Left lung (tissue), 10 donors: ENCODE results near the gene WDR7. TPM values are rescaled to one million over a fixed set of nuclear protein-coding genes. Genes with fewer than 3 reads are reported as not detected.

Experiments used
- ATAC-seq: fragments of 200-7000 bp; cut with Tn5 transposase; one replicate; pipeline ENCODE4 v1.9.1; 2020; ENCODE audit warnings: moderate library complexity
- DNase-seq, 4 donors: peaks; one replicate each; pipeline ENCODE4 v3.0.0-alpha.2; 2013 to 2020
- H3K27ac ChIP-seq, 2 donors: fragments of 200-600 bp; sonication (generic) in 1 of 2; one replicate each; pipeline versions ENCODE4 v1.5.0 to v1.8.0; 2020 to 2021
- H3K27me3 ChIP-seq, 2 donors: fragments of 200-600 bp; sonication (generic) in 1 of 2; one replicate each; pipeline versions ENCODE4 v1.5.0 to v1.8.0; 2020 to 2021
- H3K36me3 ChIP-seq, 2 donors: fragments of 200-600 bp; sonication (generic) in 1 of 2; one replicate each; pipeline versions ENCODE4 v1.5.0 to v1.8.0; 2020 to 2021
- H3K4me1 ChIP-seq, 2 donors: fragments of 200-600 bp; one replicate each; pipeline ENCODE4 v1.8.0; 2021
- H3K4me3 ChIP-seq, 2 donors: fragments of 200-600 bp; sonication (generic) in 1 of 2; one replicate each; pipeline versions ENCODE4 v1.5.0 to v1.8.0; 2020 to 2021; ENCODE audit warnings: mild to moderate bottlenecking in 1 of 2
- H3K9me3 ChIP-seq, 2 donors: fragments of 200-600 bp; sonication (generic) in 1 of 2; one replicate each; pipeline versions ENCODE4 v1.5.0 to v1.8.0; 2020 to 2021
- CTCF ChIP-seq, 2 donors: fragments of 200-600 bp; sonication (generic) in 1 of 2; IDR thresholded peaks; one replicate each; pipeline versions ENCODE4 v1.5.0 to v1.8.0; 2021; ENCODE audit warnings: antibody characterized with exemption in 2 of 2
- intact Hi-C, 2 donors: fragments of 100-400 bp; cut with DNase I; formaldehyde crosslinking; loops; one replicate each; pipeline versions ENCODE4 v1.11.2 to v1.14.2; 2022
- polyA plus RNA-seq, 6 donors: library from polyadenylated mRNA; unstranded; fragments of 120-200 nt; gene quantifications; one replicate each; pipeline ENCODE4 v1.2.1, GENCODE V29; 2013; ENCODE audit not compliant: insufficient read length in 6 of 6
- total RNA-seq, 2 donors: library from RNA; stranded (reverse); fragmentation: NEBNext Ultra II Directional; extraction: Animal tissue kit (Norgen Biotek cat#: 25700); gene quantifications; one replicate each; pipeline ENCODE4 v1.2.1, GENCODE V29; 2021
- donor health status: DM: no; HTN: yes; CAD: no.
- donor health status: DM: no; HTN: no; CAD: no.

WDR7 gene
- total and polyA plus RNA-seq, 8 donors: 10.9 to 37.7 (median 12.8) TPM

DNA sequence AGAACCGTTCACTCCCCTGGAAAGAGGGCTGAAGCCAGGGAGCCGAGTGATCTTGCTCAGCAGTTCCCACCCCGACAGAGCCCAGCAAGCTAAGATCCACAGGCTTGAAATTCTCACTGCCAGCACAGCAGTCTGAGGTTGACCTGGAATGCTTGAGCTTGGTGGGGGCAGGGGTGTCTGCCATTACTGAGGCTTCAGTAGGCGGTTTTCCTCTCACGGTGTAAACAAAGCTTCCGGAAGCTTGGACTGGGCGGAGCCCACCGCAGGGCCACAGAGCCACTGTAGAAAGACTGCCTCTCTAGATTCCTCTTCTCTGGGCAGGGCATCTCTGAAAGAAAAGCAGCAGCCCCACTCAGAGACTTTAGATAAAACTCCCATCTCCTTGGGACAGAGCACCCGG, 180.8 kb downstream of the WDR7 start:
- Histone ChIP-seq H3K9me3 (no peaks in the 10 kb centered on the region), H3K4me3 (no peak overlapping the region), H3K4me1 (no peaks in the 10 kb centered on the region), H3K27ac (no peak overlapping the region), H3K27me3 (no peaks in the 10 kb centered on the region), H3K36me3 (peaks cover 0 to 16% of the 10 kb centered on the region in 2 donors)
- no peak for ATAC-seq
- intact Hi-C loops: no loop called here
- DNase-seq: no peak
- TF ChIP-seq CTCF (IDR thresholded peaks at IDR 0.05): no peak

- DNase-seq (no peak), ATAC-seq (no peak)
- H3K4me3 ChIP-seq: no peak overlapping the region
- intact Hi-C loops: no loop called here
- H3K27me3 ChIP-seq: no peaks in the 10 kb centered on the region
- peaks cover 0 to 16% of the 10 kb centered on the region in 2 donors for H3K36me3 ChIP-seq
- no peak overlapping the region for H3K27ac ChIP-seq
- no peak for TF ChIP-seq CTCF (IDR thresholded peaks at IDR 0.05)
- no peaks in the 10 kb centered on the region for H3K4me1 ChIP-seq
- H3K9me3 ChIP-seq: no peaks in the 10 kb centered on the region
Observed at GRCh38 chr18:56835331-56835730, 184.2 kb downstream of the WDR7 start.

GRCh38 chr18:56836173-56836572, 185.0 kb downstream of the WDR7 start:
- Histone ChIP-seq H3K4me3 (no peak overlapping the region), H3K27ac (no peak overlapping the region), H3K9me3 (no peaks in the 10 kb centered on the region), H3K36me3 (peaks cover 0 to 16% of the 10 kb centered on the region in 2 donors), H3K4me1 (no peaks in the 10 kb centered on the region), H3K27me3 (no peaks in the 10 kb centered on the region)
- ATAC-seq (no peak), DNase-seq (no peak)
- TF ChIP-seq CTCF (IDR thresholded peaks at IDR 0.05): no peak
- intact Hi-C loops: no loop called here

DNA sequence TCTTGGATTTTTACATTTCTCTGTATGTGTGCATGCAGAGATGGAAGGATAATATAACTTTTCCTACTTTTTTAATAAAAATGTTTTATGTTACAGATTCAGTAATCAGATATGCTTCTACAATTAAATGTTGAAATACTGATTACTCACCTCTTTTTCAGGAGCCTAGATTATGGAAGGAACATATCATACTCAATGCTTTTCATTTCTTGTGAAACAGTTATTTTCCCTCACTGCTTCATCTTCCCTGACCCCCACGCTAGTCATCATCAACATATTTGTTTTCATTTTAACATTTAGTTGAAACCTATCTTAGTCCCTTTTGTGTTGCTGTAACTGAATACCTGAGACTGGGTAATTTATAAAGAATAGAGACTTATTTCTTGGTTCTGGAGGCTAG, 190.7 kb downstream of the WDR7 start:
- H3K27ac ChIP-seq: no peak overlapping the region
- H3K4me3 ChIP-seq: no peak overlapping the region
- no peaks in the 10 kb centered on the region for H3K4me1 ChIP-seq
- no peaks in the 10 kb centered on the region for H3K9me3 ChIP-seq
- DNase-seq: no peak
- no peaks in the 10 kb centered on the region for H3K27me3 ChIP-seq
- ATAC-seq: no peak
- TF ChIP-seq CTCF (IDR thresholded peaks at IDR 0.05): no peak
- H3K36me3 ChIP-seq: no peaks in the 10 kb centered on the region
- intact Hi-C loops: no loop called here

- Histone ChIP-seq H3K4me3 (no peak overlapping the region), H3K36me3 (no peaks in the 10 kb centered on the region), H3K27me3 (no peaks in the 10 kb centered on the region), H3K4me1 (no peaks in the 10 kb centered on the region), H3K9me3 (no peaks in the 10 kb centered on the region), H3K27ac (no peak overlapping the region)
- DNase-seq (no peak), ATAC-seq (no peak)
- intact Hi-C loops: no loop called here
- TF ChIP-seq CTCF (IDR thresholded peaks at IDR 0.05): no peak
Observed at GRCh38 chr18:56843241-56843640, 192.1 kb downstream of the WDR7 start.
